Left ventricle myocardium inferior (tissue), 1 donor: ENCODE data around the gene C16orf89. TPM values are rescaled to one million over a fixed set of nuclear protein-coding genes. Genes with fewer than 3 reads are reported as not detected.
"Not testable (repeated sequence)": the region's sequence is repeated elsewhere in the genome, so short reads cannot be mapped to it uniquely, and the experiment has no call there.

Source experiments
- DNase-seq: peaks from one replicate; pipeline ENCODE4 v3.0.0-alpha.2; 2020
- H3K27ac ChIP-seq: fragments of 200-600 bp; replicated peaks from 2 replicates; pipeline ENCODE4 v1.8.0; 2021
- H3K27me3 ChIP-seq: fragments of 200-600 bp; 2 replicates; pipeline ENCODE4 v1.8.0; 2021; ENCODE audit warnings: low read depth
- H3K36me3 ChIP-seq: fragments of 200-600 bp; 2 replicates; pipeline ENCODE4 v1.8.0; 2021
- H3K4me1 ChIP-seq: fragments of 200-600 bp; 2 replicates; pipeline ENCODE4 v1.8.0; 2021
- H3K4me3 ChIP-seq: fragments of 200-600 bp; 2 replicates; pipeline ENCODE4 v1.8.0; 2021; ENCODE audit warnings: mild to moderate bottlenecking, moderate library complexity
- H3K9me3 ChIP-seq: fragments of 200-600 bp; replicated peaks from 2 replicates; pipeline ENCODE4 v1.8.0; 2021
- CTCF ChIP-seq: fragments of 200-600 bp; IDR thresholded peaks from 2 replicates; pipeline ENCODE4 v1.8.0; 2021; ENCODE audit warnings: antibody characterized with exemption, mild to moderate bottlenecking, borderline replicate concordance
- intact Hi-C: fragments of 100-400 bp; cut with micrococcal nuclease; formaldehyde crosslinking; loops from one replicate; pipeline ENCODE4 v1.11.0; 2022
- total RNA-seq: library from RNA; stranded (reverse); fragmentation: NEBNext Ultra II Directional; extraction: Animal tissue kit (Norgen Biotek cat#: 25700); gene quantifications from one replicate; pipeline ENCODE4 v1.2.1, GENCODE V29; 2021
- donor health status: DM: no; HTN: yes; CAD: no; lungs with severe emphysema.

The C16orf89 gene
- total RNA-seq, 1 donor from 2014 or later = 5.9 TPM

DNA sequence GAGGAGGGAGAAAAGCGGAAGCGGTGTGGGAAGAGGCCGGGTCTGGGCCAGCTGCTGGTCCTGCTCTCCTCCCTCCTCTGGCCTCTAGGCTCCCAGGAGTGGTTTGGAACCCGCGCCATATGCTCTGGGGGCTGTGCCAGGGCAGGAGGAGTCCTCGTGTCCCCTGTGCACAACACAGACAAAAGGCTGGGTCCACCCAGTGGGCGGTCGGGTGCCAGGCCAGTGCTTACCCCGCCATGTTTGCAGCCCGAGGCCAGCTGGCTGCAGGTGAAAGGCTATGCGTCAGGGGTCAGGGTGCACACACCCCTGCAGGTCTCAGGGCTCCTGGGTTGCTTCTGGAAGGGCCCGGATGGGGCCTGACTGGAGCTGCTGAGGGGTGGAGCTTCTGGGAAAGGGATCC, 14.7 kb upstream of the C16orf89 start:
- H3K27me3 ChIP-seq, intact Hi-C loops, DNase-seq, H3K9me3 ChIP-seq, H3K4me1 ChIP-seq, H3K4me3 ChIP-seq, H3K27ac ChIP-seq: not testable (repeated sequence)
- peaks cover 76% of the 10 kb centered on the region for H3K36me3 ChIP-seq

DNA sequence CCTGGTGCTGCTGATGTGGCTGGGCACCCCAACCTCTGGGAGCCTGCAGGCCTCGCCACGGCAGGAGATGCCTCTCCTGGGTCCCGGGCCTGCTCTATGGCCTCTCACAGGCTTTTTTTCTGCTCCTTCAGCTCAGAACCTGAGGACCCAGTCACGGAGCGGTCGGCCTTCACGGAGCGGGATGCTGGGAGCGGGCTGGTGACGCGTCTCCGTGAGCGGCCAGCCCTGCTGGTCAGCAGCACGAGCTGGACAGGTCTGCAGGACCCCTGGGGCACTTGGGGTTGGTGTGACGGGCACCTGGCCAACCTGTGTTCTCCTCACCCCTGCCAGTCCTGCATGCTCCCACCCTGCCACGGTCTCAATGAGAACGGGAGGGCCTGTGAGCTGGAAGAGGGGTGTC, 12.9 kb upstream of the C16orf89 start:
- Histone ChIP-seq H3K27ac (no peak overlapping the region), H3K36me3 (peaks cover 71% of the 10 kb centered on the region), H3K27me3 (no peaks in the 10 kb centered on the region), H3K4me3 (no peak overlapping the region), H3K9me3 (no peaks in the 10 kb centered on the region), H3K4me1 (peaks cover 7% of the 10 kb centered on the region)
- no peak for TF ChIP-seq CTCF
- intact Hi-C loops = no loop called here
- no peak for DNase-seq

DNA sequence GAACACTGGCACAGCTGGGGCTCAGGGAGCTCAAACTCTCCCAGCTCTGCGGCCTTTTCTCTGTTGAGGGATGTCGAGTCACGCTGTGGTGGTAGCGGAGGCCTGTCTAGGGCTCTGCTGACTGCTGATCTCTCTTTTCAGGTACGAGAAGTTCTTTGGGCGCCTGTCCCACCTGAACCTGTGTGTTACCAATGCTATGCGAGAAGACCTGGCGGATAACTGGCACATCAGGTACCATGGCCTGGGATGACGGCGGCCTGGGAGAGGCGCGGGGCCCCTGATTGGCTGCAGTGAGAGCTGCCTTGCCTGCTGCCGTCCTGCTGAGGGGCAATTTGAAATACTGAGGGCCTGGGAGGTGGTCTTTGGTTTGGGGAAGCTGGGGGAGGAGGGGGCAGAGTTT, 11.5 kb upstream of the C16orf89 start:
- no peak for DNase-seq
- no peak for TF ChIP-seq CTCF
- Histone ChIP-seq H3K36me3 (peaks cover 61% of the 10 kb centered on the region), H3K4me3 (no peak overlapping the region), H3K9me3 (no peaks in the 10 kb centered on the region), H3K4me1 (peaks cover 8% of the 10 kb centered on the region), H3K27ac (no peak overlapping the region), H3K27me3 (no peaks in the 10 kb centered on the region)
- intact Hi-C loops = no loop called here

GRCh38 chr16:5075637-5076036, 9.9 kb upstream of the C16orf89 start:
- peaks cover 52% of the 10 kb centered on the region for H3K36me3 ChIP-seq
- no peak overlapping the region for H3K27ac ChIP-seq
- TF ChIP-seq CTCF = no peak
- intact Hi-C loops = no loop called here
- H3K27me3 ChIP-seq = no peaks in the 10 kb centered on the region
- peaks cover 22% of the 10 kb centered on the region for H3K4me1 ChIP-seq
- no peak overlapping the region for H3K4me3 ChIP-seq
- DNase-seq = no peak
- H3K9me3 ChIP-seq = no peaks in the 10 kb centered on the region

DNA sequence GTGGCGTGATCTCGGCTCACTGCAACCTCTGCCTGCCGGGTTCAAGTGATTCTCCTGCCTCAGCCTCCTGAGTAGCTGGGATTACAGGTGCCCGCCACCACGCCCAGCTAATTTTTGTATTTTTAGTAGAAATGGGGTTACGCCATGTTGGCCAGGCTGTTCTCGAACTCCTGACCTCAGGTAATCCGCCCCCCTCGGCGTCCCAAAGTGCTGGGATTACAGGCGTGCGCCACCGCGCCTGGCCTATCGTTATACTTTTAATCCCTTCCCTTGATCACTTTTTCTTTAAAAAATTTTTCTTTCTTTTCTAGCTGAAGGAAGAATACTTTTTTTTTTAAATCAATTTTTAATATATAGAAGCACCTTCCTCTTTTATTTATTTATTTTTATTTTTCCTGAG, 8.0 kb upstream of the C16orf89 start:
- DNase-seq, H3K4me3 ChIP-seq, H3K9me3 ChIP-seq, intact Hi-C loops, H3K27me3 ChIP-seq, H3K27ac ChIP-seq: not testable (repeated sequence)
- H3K4me1 ChIP-seq = peaks cover 22% of the 10 kb centered on the region
- peaks cover 37% of the 10 kb centered on the region for H3K36me3 ChIP-seq

GRCh38 chr16:5073279-5073629, 7.5 kb upstream of the C16orf89 start:
- no peak for TF ChIP-seq CTCF
- no peak for DNase-seq
- Histone ChIP-seq H3K4me1 (peaks cover 22% of the 10 kb centered on the region), H3K4me3 (no peak overlapping the region), H3K9me3 (no peaks in the 10 kb centered on the region), H3K36me3 (peaks cover 36% of the 10 kb centered on the region), H3K27ac (no peak overlapping the region), H3K27me3 (no peaks in the 10 kb centered on the region)
- intact Hi-C loops = no loop called here
